Activated CD8-positive, alpha-beta memory T cell treated with anti-CD3 and anti-CD28 coated beads for 36 hours (primary cell): Measurements from ENCODE around the gene DNASE1L3. TPM values are rescaled to one million over a fixed set of nuclear protein-coding genes. Genes with fewer than 3 reads are reported as not detected.

ENCODE experiments used
- CTCF ChIA-PET: fragments of 350-600 bp; sonication (Branson Sonifier 250); formaldehyde crosslinking; loops from one replicate; lab custom pipeline; 2021; ENCODE audit warnings: antibody characterized with exemption; lab: Charles Lee
- POLR2A ChIA-PET: fragments of 350-600 bp; sonication (Branson Sonifier 250); formaldehyde crosslinking; loops from one replicate; lab custom pipeline; 2021; ENCODE audit warnings: antibody characterized with exemption; lab: Charles Lee
- total RNA-seq, 2 experiments: library from RNA; stranded (reverse); gene quantifications; one replicate each; pipeline ENCODE4 v1.2.3, GENCODE V29; 2021

Gene DNASE1L3
- total RNA-seq, 2 experiments from 2014 or later: not detected

GRCh38 chr3:58188173-58188564 is 22.6 kb downstream of the DNASE1L3 start:
- POLR2A ChIA-PET: no interaction called here
- CTCF ChIA-PET: interaction anchor here (0.5 to 6.2 kb wide), 18 partner anchors 8 to 225 kb away, joined by 3 to 54 read pairs (median 4); partner anchors contain the start of genes ABHD6, HTD2 and RPP14

- CTCF ChIA-PET: interaction anchor here (0.5 to 5.0 kb wide), 2 partner anchors 122 to 810 kb away, joined by 3 to 26 read pairs; partner anchors contain the start of genes HTD2 and RPP14
- POLR2A ChIA-PET: no interaction called here
Measured at GRCh38 chr3:58184982-58185360, 25.8 kb downstream of the DNASE1L3 start.

- POLR2A ChIA-PET: no interaction called here
Measured at GRCh38 chr3:58184309-58184981, 26.3 kb downstream of the DNASE1L3 start.

GRCh38 chr3:58183891-58184290 is 26.9 kb downstream of the DNASE1L3 start:
- ChIA-PET CTCF (interaction anchor here (0.9 kb wide), 1 partner anchor 24 kb away, joined by 3 read pairs; no protein-coding TSS in a partner anchor), POLR2A (no interaction called here)

More at GRCh38 chr3:58184309-58184981, 26.3 kb downstream of the DNASE1L3 start:
- CTCF ChIA-PET: interaction anchor here (0.5 to 5.0 kb wide), 3 partner anchors 23 to 810 kb away, joined by 3 to 26 read pairs (median 3); partner anchors contain the start of genes HTD2 and RPP14

- POLR2A ChIA-PET: no interaction called here
- CTCF ChIA-PET: interaction anchor here (0.7 kb wide), 1 partner anchor 31 kb away, joined by 3 read pairs; no protein-coding TSS in a partner anchor
Measured at GRCh38 chr3:58183221-58183620, 27.6 kb downstream of the DNASE1L3 start.

GRCh38 chr3:58180940-58181587 is 29.7 kb downstream of the DNASE1L3 start:
- ChIA-PET CTCF (interaction anchor here (1.2 kb wide), 1 partner anchor 36 kb away, joined by 4 read pairs; no protein-coding TSS in a partner anchor), POLR2A (no interaction called here)

GRCh38 chr3:58180099-58180880 is 30.5 kb downstream of the DNASE1L3 start:
- CTCF ChIA-PET: interaction anchor here (4.1 kb wide), 1 partner anchor 13 kb away, joined by 19 read pairs; no protein-coding TSS in a partner anchor
- POLR2A ChIA-PET: no interaction called here

- CTCF ChIA-PET: interaction anchor here (1.3 to 4.1 kb wide), 4 partner anchors 10 to 172 kb away, joined by 3 to 24 read pairs (median 14); no protein-coding TSS in a partner anchor
- POLR2A ChIA-PET: no interaction called here
Measured at GRCh38 chr3:58179235-58180098, 31.3 kb downstream of the DNASE1L3 start.

GRCh38 chr3:58178528-58179234 is 32.1 kb downstream of the DNASE1L3 start:
- ChIA-PET POLR2A (no interaction called here), CTCF (interaction anchor here (0.6 to 4.1 kb wide), 17 partner anchors 8 to 449 kb away, joined by 3 to 24 read pairs (median 4); no protein-coding TSS in a partner anchor)

GRCh38 chr3:58177747-58178527 is 32.8 kb downstream of the DNASE1L3 start:
- CTCF ChIA-PET: interaction anchor here (0.6 to 4.1 kb wide), 26 partner anchors 8 to 1296 kb away, joined by 3 to 24 read pairs (median 4); partner anchors contain the start of genes HTD2 and RPP14
- POLR2A ChIA-PET: no interaction called here

- ChIA-PET CTCF (interaction anchor here (0.5 to 4.1 kb wide), 26 partner anchors 9 to 1297 kb away, joined by 3 to 24 read pairs (median 4); partner anchors contain the start of genes HTD2 and RPP14), POLR2A (no interaction called here)
Measured at GRCh38 chr3:58176827-58177489, 33.8 kb downstream of the DNASE1L3 start.

GRCh38 chr3:58176185-58176530 is 34.6 kb downstream of the DNASE1L3 start:
- CTCF ChIA-PET: no interaction called here
- POLR2A ChIA-PET: no interaction called here

- CTCF ChIA-PET: no interaction called here
Measured at GRCh38 chr3:58175437-58176184, 35.2 kb downstream of the DNASE1L3 start.

GRCh38 chr3:58175187-58175436 is 35.7 kb downstream of the DNASE1L3 start:
- POLR2A ChIA-PET: no interaction called here
- CTCF ChIA-PET: no interaction called here

More at GRCh38 chr3:58175437-58176184, 35.2 kb downstream of the DNASE1L3 start:
- POLR2A ChIA-PET: no interaction called here

- ChIA-PET POLR2A (no interaction called here), CTCF (interaction anchor here (0.6 to 1.4 kb wide), 5 partner anchors 12 to 438 kb away, joined by 3 to 6 read pairs (median 3); partner anchors contain the start of gene FLNB)
Measured at GRCh38 chr3:58173669-58174398, 36.9 kb downstream of the DNASE1L3 start.
